HK-2 (cell line): Measurements from ENCODE around the gene UVSSA.

ENCODE experiments used
- DNase-seq: peaks from one replicate; pipeline ENCODE4 v3.0.0-alpha.2; 2018; ENCODE audit not compliant: unreplicated experiment

Gene UVSSA

GRCh38 chr4:1407657-1408333, 60.8 kb downstream of the UVSSA start:
- no peak for DNase-seq

- DNase-seq: no peak
Measured at GRCh38 chr4:1408418-1408817, 61.4 kb downstream of the UVSSA start.

GRCh38 chr4:1409079-1409478, 62.1 kb downstream of the UVSSA start:
- no peak for DNase-seq

- no peak for DNase-seq
Measured at GRCh38 chr4:1409491-1410425, 62.8 kb downstream of the UVSSA start.

- DNase-seq: peak; percentile 76
Measured at GRCh38 chr4:1410491-1411325, 63.7 kb downstream of the UVSSA start.

- DNase-seq: no peak
Measured at GRCh38 chr4:1411436-1412375, 64.7 kb downstream of the UVSSA start.

- DNase-seq: no peak
Measured at GRCh38 chr4:1412376-1413203, 65.6 kb downstream of the UVSSA start.

GRCh38 chr4:1413204-1413663, 66.2 kb downstream of the UVSSA start:
- DNase-seq: no peak

GRCh38 chr4:1413687-1414479, 66.9 kb downstream of the UVSSA start:
- no peak for DNase-seq

- no peak for DNase-seq
Measured at GRCh38 chr4:1414831-1415680, 68.0 kb downstream of the UVSSA start.

GRCh38 chr4:1415681-1415981, 68.6 kb downstream of the UVSSA start:
- DNase-seq: no peak

GRCh38 chr4:1416051-1416947, 69.3 kb downstream of the UVSSA start:
- DNase-seq: no peak

- DNase-seq: no peak
Measured at GRCh38 chr4:1416948-1417260, 69.9 kb downstream of the UVSSA start.

GRCh38 chr4:1417522-1418390, 70.7 kb downstream of the UVSSA start:
- no peak for DNase-seq

- DNase-seq: no peak
Measured at GRCh38 chr4:1418494-1419285, 71.7 kb downstream of the UVSSA start.

GRCh38 chr4:1419708-1420107, 72.7 kb downstream of the UVSSA start:
- no peak for DNase-seq
